Esophagus muscularis mucosa (tissue), 4 donors: Measurements from ENCODE around the gene CPED1. TPM values are rescaled to one million over a fixed set of nuclear protein-coding genes. Genes with fewer than 3 reads are reported as not detected.

Experiments
- DNase-seq: peaks from one replicate; pipeline ENCODE4 v3.0.0-alpha.2; 2017; ENCODE audit errors: extremely low spot score
- H3K27ac ChIP-seq, 4 donors: fragments of 200-600 bp; sonication (generic); replicated peaks in 1 of 4; 1 replicate in 3 of 4; 2 replicates in 1 of 4; pipeline ENCODE4 v1.5.1; 2016 to 2019; ENCODE audit warnings: mild to moderate bottlenecking in 1 of 4
- H3K27me3 ChIP-seq, 4 donors: fragments of 200-600 bp; sonication (generic); one replicate each; pipeline versions ENCODE4 v1.5.1 to v1.6.0; 2016 to 2019
- H3K36me3 ChIP-seq, 4 donors: fragments of 200-600 bp; sonication (generic); one replicate each; pipeline ENCODE4 v1.5.1; 2016 to 2019
- H3K4me1 ChIP-seq, 4 donors: fragments of 200-600 bp; sonication (generic); one replicate each; pipeline ENCODE4 v1.5.1; 2016 to 2019
- H3K4me3 ChIP-seq, 4 donors: fragments of 200-600 bp; sonication (generic); 1 replicate in 2 of 4; 2 replicates in 2 of 4; pipeline ENCODE4 v1.5.1; 2016 to 2019; ENCODE audit warnings: mild to moderate bottlenecking in 4 of 4, moderate library complexity in 1 of 4
- H3K9me3 ChIP-seq, 4 donors: fragments of 200-600 bp; sonication (generic); 1 replicate in 3 of 4; 2 replicates in 1 of 4; pipeline ENCODE4 v1.5.1; 2016 to 2019
- CTCF ChIP-seq, 3 experiments: fragments of 200-600 bp in 2 of 3; fragments of 450-650 bp in 1 of 3; sonication (generic) in 2 of 3; IDR thresholded peaks; one replicate each; pipeline ENCODE4 v1.5.1; 2017 to 2019; ENCODE audit warnings: antibody characterized with exemption in 3 of 3, mild to moderate bottlenecking in 2 of 3, moderate library complexity in 1 of 3
- EP300 ChIP-seq: sonication (generic); formaldehyde crosslinking; IDR thresholded peaks from one replicate; pipeline ENCODE4 v1.6.1; 2017; ENCODE audit warnings: antibody characterized with exemption
- POLR2A ChIP-seq: fragments of 450-650 bp; IDR thresholded peaks from one replicate; pipeline ENCODE4 v1.6.1; 2017; ENCODE audit warnings: antibody characterized with exemption, moderate library complexity, mild to moderate bottlenecking, low read depth
- POLR2AphosphoS5 ChIP-seq, 2 donors: sonication (generic); formaldehyde crosslinking; IDR thresholded peaks; one replicate each; pipeline ENCODE4 v1.6.1; 2017; ENCODE audit warnings: antibody characterized with exemption in 2 of 2
- whole genome bisulfite sequencing: methylation state at CpG from one replicate; pipeline ENCODE4 v1.1.5; 2018; 5-methylcytosine and 5-hydroxymethylcytosine counted together
- intact Hi-C: fragments of 100-400 bp; cut with DNase I; formaldehyde crosslinking; loops from one replicate; pipeline ENCODE4 v1.15.1; 2023
- total RNA-seq, 4 donors: library from RNA; depleted of rRNA; stranded (reverse); fragments of >200 nt; gene quantifications; one replicate each; pipeline versions ENCODE4 v1.1.0 to v1.2.1, GENCODE V29; 2016

Gene CPED1
- total RNA-seq, 4 donors from 2014 or later, result 28.1 to 81.8 (median 32.0) TPM

GRCh38 chr7:121024611-121025010 lies 36.1 kb downstream of the CPED1 start:
- TF ChIP-seq POLR2A, result no peak
- intact Hi-C loops, result no loop called here
- H3K36me3 ChIP-seq, result no peaks in the 10 kb centered on the region
- no peaks in the 10 kb centered on the region for H3K9me3 ChIP-seq
- no peak for DNase-seq
- H3K27ac ChIP-seq, result peak overlapping the region; percentile 27 to 62 (median 56)
- H3K4me1 ChIP-seq, result peaks cover 46 to 58% (median 50%) of the 10 kb centered on the region in 4 donors
- H3K27me3 ChIP-seq, result no peaks in the 10 kb centered on the region
- WGBS, result 25% methylated on average over 5 of the region's 5 CpGs
- H3K4me3 ChIP-seq, result peak overlapping the region in 1 of 4 donors; percentile 0

- 96% methylated on average over 1 of the region's 1 CpG for WGBS
- intact Hi-C loops, result no loop called here
- H3K27ac ChIP-seq, result no peak overlapping the region
Measured at GRCh38 chr7:121026159-121026558, 37.6 kb downstream of the CPED1 start.

GRCh38 chr7:121026577-121027111 lies 38.1 kb downstream of the CPED1 start:
- Histone ChIP-seq H3K27ac (no peak overlapping the region), H3K4me1 (peaks cover 34 to 47% (median 40%) of the 10 kb centered on the region in 4 donors), H3K9me3 (no peaks in the 10 kb centered on the region), H3K4me3 (no peak overlapping the region), H3K27me3 (no peaks in the 10 kb centered on the region), H3K36me3 (no peaks in the 10 kb centered on the region)
- TF ChIP-seq EP300 (no peak), POLR2AphosphoS5 (IDR thresholded peaks at IDR 0.05) (no peak), CTCF (IDR thresholded peaks at IDR 0.05) (no peak)
- WGBS, result 95% methylated on average over 3 of the region's 3 CpGs
- intact Hi-C loops, result no loop called here
- DNase-seq, result no peak

More at GRCh38 chr7:121026159-121026558, 37.6 kb downstream of the CPED1 start:
- DNase-seq, result no peak
- H3K9me3 ChIP-seq, result no peaks in the 10 kb centered on the region
- H3K4me1 ChIP-seq, result peaks cover 35 to 52% (median 41%) of the 10 kb centered on the region in 4 donors
- TF ChIP-seq POLR2A (no peak), CTCF (IDR thresholded peaks at IDR 0.05) (no peak), POLR2AphosphoS5 (IDR thresholded peaks at IDR 0.05) (no peak), EP300 (no peak)
- no peaks in the 10 kb centered on the region for H3K36me3 ChIP-seq
- no peaks in the 10 kb centered on the region for H3K27me3 ChIP-seq
- no peak overlapping the region for H3K4me3 ChIP-seq

- WGBS, result 71% methylated on average over 10 of the region's 10 CpGs
- Histone ChIP-seq H3K27me3 (no peaks in the 10 kb centered on the region), H3K27ac (peak overlapping the region in 2 of 4 donors; percentile 7 to 40), H3K9me3 (no peaks in the 10 kb centered on the region), H3K36me3 (no peaks in the 10 kb centered on the region), H3K4me1 (peaks cover 38 to 50% (median 43%) of the 10 kb centered on the region in 4 donors), H3K4me3 (no peak overlapping the region)
- intact Hi-C loops, result no loop called here
- TF ChIP-seq POLR2AphosphoS5 (IDR thresholded peaks at IDR 0.05) (no peak), CTCF (IDR thresholded peaks at IDR 0.05) (no peak), EP300 (no peak), POLR2A (no peak)
- no peak for DNase-seq
Measured at GRCh38 chr7:121027761-121028669, 39.5 kb downstream of the CPED1 start.

- intact Hi-C loops, result no loop called here
- peaks cover 28 to 40% (median 35%) of the 10 kb centered on the region in 4 donors for H3K4me1 ChIP-seq
Measured at GRCh38 chr7:121029302-121029701, 40.8 kb downstream of the CPED1 start.

More at GRCh38 chr7:121029302-121029701, 40.8 kb downstream of the CPED1 start:
- TF ChIP-seq POLR2A, result no peak
- TF ChIP-seq POLR2AphosphoS5 (IDR thresholded peaks at IDR 0.05), result no peak
- no peak for TF ChIP-seq EP300
- TF ChIP-seq CTCF (IDR thresholded peaks at IDR 0.05), result no peak
- WGBS, result 88% methylated on average over 1 of the region's 1 CpG
- DNase-seq, result no peak
- no peaks in the 10 kb centered on the region for H3K36me3 ChIP-seq
- H3K27me3 ChIP-seq, result no peaks in the 10 kb centered on the region
- no peak overlapping the region for H3K27ac ChIP-seq
- no peak overlapping the region for H3K4me3 ChIP-seq
- H3K9me3 ChIP-seq, result no peaks in the 10 kb centered on the region
